HCT116 (cell line): ENCODE measurements around the gene TCEA3.

Experiments
- CEBPB ChIP-seq: IDR thresholded peaks from 2 replicates; pipeline ENCODE4 v1.6.1; 2012; ENCODE audit warnings: low read depth
- EZH2 ChIP-seq: fragments of 200-600 bp; sonication (generic); IDR thresholded peaks from 2 replicates; pipeline ENCODE4 v1.6.1; 2017; ENCODE audit warnings: antibody characterized with exemption, mixed run types
- EZH2phosphoT487 ChIP-seq: fragments of 200-600 bp; IDR thresholded peaks from 2 replicates; pipeline ENCODE4 v1.6.1; 2018; ENCODE audit warnings: antibody characterized with exemption, borderline replicate concordance
- MAX ChIP-seq: IDR thresholded peaks from 2 replicates; pipeline ENCODE4 v1.6.1; 2012
- POLR2A ChIP-seq: IDR thresholded peaks from 2 replicates; pipeline ENCODE4 v1.7.0; 2011; ENCODE audit warnings: borderline replicate concordance; ENCODE audit not compliant: insufficient read depth, insufficient read length; ENCODE audit errors: extremely low read depth
- POLR2AphosphoS5 ChIP-seq: IDR thresholded peaks from 2 replicates; pipeline ENCODE4 v1.6.1; 2011; ENCODE audit warnings: mild to moderate bottlenecking, low read depth, low read length, moderate library complexity
- SRF ChIP-seq: IDR thresholded peaks from 2 replicates; pipeline ENCODE4 v1.6.1; 2012; ENCODE audit warnings: low read depth
- TF ChIP-seq, protein P1 (sequence below), 3 experiments: fragments of 200-600 bp in 1 of 3; sonication (generic) in 1 of 3; IDR thresholded peaks in 2 of 3; conservative IDR thresholded peaks in 1 of 3; 2 replicates each; pipeline ENCODE4 v1.5.1; 2012 to 2017; ENCODE audit warnings: low read depth in 2 of 3, low read length in 2 of 3, antibody characterized with exemption in 1 of 3, borderline replicate concordance in 1 of 3, control low read depth in 1 of 3, mild to moderate bottlenecking in 1 of 3, mixed read lengths in 1 of 3, mixed run types in 1 of 3, moderate library complexity in 1 of 3; ENCODE audit not compliant: insufficient read depth in 1 of 3
- TF ChIP-seq, protein P2 (sequence below): IDR thresholded peaks from 2 replicates; pipeline ENCODE4 v1.6.1; 2011; ENCODE audit warnings: mild to moderate bottlenecking, low read length, moderate library complexity; ENCODE audit not compliant: insufficient replicate concordance; ENCODE audit errors: extremely low read depth

DNA sequence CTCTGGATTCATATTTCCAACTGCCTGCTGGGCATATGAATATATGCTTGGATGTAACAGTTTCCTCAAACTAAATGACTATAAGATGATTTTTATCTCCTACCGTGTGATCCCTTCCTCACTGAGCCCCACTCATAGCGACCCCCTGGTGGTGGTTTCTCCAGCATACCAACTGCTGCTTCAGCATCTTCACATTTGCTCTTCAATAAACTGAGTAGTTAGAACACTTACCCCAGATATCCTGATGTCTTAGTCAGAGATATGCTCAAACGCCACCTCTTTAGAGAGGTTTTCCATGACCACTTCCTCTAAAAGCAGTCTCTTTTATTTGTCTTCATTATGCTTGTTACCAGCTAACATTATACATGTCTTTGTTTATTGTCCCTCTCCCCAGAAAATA, 70.3 kb downstream of the TCEA3 start:
- TF ChIP-seq, protein P1, sequence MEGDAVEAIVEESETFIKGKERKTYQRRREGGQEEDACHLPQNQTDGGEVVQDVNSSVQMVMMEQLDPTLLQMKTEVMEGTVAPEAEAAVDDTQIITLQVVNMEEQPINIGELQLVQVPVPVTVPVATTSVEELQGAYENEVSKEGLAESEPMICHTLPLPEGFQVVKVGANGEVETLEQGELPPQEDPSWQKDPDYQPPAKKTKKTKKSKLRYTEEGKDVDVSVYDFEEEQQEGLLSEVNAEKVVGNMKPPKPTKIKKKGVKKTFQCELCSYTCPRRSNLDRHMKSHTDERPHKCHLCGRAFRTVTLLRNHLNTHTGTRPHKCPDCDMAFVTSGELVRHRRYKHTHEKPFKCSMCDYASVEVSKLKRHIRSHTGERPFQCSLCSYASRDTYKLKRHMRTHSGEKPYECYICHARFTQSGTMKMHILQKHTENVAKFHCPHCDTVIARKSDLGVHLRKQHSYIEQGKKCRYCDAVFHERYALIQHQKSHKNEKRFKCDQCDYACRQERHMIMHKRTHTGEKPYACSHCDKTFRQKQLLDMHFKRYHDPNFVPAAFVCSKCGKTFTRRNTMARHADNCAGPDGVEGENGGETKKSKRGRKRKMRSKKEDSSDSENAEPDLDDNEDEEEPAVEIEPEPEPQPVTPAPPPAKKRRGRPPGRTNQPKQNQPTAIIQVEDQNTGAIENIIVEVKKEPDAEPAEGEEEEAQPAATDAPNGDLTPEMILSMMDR (IDR thresholded peaks at IDR 0.05 in 2 of 3, conservative IDR thresholded peaks at IDR 0.05 in 1 of 3; ENCODE audit: borderline replicate concordance in 1 of 3, insufficient read depth in 1 of 3, low read depth in 2 of 3, low read length in 2 of 3): peak in 2 of 3 experiments; percentile 20 to 33; a peak in 1 of 6 replicates
- no peak for TF ChIP-seq EZH2
- no peak for TF ChIP-seq CEBPB
- TF ChIP-seq POLR2A: no peak
- TF ChIP-seq EZH2phosphoT487: no peak
- TF ChIP-seq MAX: no peak
- no peak for TF ChIP-seq SRF
- TF ChIP-seq, protein P2, sequence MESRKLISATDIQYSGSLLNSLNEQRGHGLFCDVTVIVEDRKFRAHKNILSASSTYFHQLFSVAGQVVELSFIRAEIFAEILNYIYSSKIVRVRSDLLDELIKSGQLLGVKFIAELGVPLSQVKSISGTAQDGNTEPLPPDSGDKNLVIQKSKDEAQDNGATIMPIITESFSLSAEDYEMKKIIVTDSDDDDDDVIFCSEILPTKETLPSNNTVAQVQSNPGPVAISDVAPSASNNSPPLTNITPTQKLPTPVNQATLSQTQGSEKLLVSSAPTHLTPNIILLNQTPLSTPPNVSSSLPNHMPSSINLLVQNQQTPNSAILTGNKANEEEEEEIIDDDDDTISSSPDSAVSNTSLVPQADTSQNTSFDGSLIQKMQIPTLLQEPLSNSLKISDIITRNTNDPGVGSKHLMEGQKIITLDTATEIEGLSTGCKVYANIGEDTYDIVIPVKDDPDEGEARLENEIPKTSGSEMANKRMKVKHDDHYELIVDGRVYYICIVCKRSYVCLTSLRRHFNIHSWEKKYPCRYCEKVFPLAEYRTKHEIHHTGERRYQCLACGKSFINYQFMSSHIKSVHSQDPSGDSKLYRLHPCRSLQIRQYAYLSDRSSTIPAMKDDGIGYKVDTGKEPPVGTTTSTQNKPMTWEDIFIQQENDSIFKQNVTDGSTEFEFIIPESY: no peak
- TF ChIP-seq POLR2AphosphoS5: no peak
